Ascending aorta (tissue), 2 donors: ENCODE data around the gene ARMS2. TPM values are rescaled to one million over a fixed set of nuclear protein-coding genes. Genes with fewer than 3 reads are reported as not detected.
A peak's percentile ranks its signal among the peaks of the same experiment; 100 is the strongest.

ENCODE experiments used
- DNase-seq, 2 donors: peaks; one replicate each; pipeline ENCODE4 v3.0.0-alpha.2; 2019; ENCODE audit warnings: low spot score in 2 of 2
- H3K27ac ChIP-seq, 2 donors: fragments of 200-600 bp; sonication (generic); one replicate each; pipeline ENCODE4 v1.5.1; 2016 to 2017; ENCODE audit warnings: mild to moderate bottlenecking in 1 of 2
- H3K27me3 ChIP-seq: fragments of 200-600 bp; sonication (generic); one replicate; pipeline ENCODE4 v1.5.1; 2017
- H3K36me3 ChIP-seq, 2 donors: fragments of 200-600 bp; sonication (generic); one replicate each; pipeline ENCODE4 v1.5.1; 2016
- H3K4me1 ChIP-seq, 2 donors: fragments of 200-600 bp; sonication (generic); one replicate each; pipeline ENCODE4 v1.5.1; 2016 to 2017; ENCODE audit warnings: mild to moderate bottlenecking in 1 of 2
- H3K4me3 ChIP-seq, 2 donors: fragments of 200-600 bp; sonication (generic); one replicate each; pipeline ENCODE4 v1.5.1; 2016 to 2017; ENCODE audit warnings: mild to moderate bottlenecking in 1 of 2
- H3K9me3 ChIP-seq, 2 donors: fragments of 200-600 bp; sonication (generic); one replicate each; pipeline ENCODE4 v1.5.1; 2016
- intact Hi-C: fragments of 100-400 bp; cut with DNase I; formaldehyde crosslinking; loops from one replicate; pipeline ENCODE4 v1.15.1; 2023
- total RNA-seq: library from RNA; depleted of rRNA; stranded (reverse); fragments of >200 nt; gene quantifications from one replicate; pipeline ENCODE4 v1.1.0, GENCODE V29; 2016
- TF ChIP-seq, protein P1 (sequence below), 3 experiments: fragments of 200-600 bp in 2 of 3; fragments of 450-650 bp in 1 of 3; sonication (generic) in 2 of 3; IDR thresholded peaks; one replicate each; pipeline ENCODE4 v1.5.1; 2016 to 2019; ENCODE audit warnings: antibody characterized with exemption in 3 of 3, mild to moderate bottlenecking in 1 of 3, moderate library complexity in 1 of 3

ARMS2 gene
- total RNA-seq, 1 donor from 2014 or later = not detected

DNA sequence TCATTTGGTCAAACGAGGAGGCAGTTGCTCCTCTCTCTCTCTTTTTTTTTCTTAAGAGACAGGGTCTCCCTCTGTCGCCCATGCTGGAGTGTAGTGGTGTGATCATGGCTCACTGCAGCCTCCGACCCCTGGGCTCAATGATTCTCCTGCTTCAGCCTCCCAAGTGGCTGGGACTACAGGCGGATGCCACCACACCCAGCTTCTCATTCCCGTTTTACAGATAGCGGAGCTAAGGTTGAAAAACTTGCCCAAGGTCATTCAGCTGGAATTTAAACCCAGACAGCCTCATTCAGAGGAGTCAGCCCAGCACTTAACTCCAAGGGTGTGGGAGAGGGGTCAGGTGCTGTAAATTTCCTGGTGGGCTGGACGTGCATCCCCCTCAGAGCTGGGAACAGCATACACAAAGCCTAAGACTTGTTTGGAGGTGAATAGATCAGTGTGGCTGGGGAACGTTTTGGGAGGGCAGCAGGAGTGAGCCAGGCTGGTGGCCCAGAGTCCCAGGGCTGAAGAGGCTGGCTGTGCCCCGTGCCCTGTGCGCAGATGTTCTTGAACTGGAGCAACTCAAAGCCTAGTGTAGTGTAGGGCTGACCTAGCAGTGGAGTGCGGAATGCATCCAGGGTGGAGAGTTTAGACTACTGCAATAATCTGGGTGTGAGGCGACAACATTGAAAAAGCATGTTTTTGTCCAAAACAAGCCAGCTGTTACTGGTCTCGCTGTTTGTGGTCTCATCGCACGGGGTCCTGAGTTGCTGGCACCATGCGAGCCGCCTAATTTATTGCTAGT is 9.2 kb downstream of the ARMS2 start:
- Histone ChIP-seq H3K4me3 (peak overlapping the region; percentile 94 to 96), H3K27ac (peak overlapping the region; percentile 87 to 93), H3K9me3 (no peaks in the 10 kb centered on the region), H3K4me1 (peaks cover 6 to 45% of the 10 kb centered on the region in 2 donors), H3K36me3 (no peaks in the 10 kb centered on the region), H3K27me3 (no peaks in the 10 kb centered on the region)
- intact Hi-C loops = loop anchor here (2.0 to 10.0 kb wide), 2 partner anchors 35 to 319 kb away; no protein-coding TSS in a partner anchor
- peak in 1 of 2 donors; percentile 27 for DNase-seq
- TF ChIP-seq, protein P1, sequence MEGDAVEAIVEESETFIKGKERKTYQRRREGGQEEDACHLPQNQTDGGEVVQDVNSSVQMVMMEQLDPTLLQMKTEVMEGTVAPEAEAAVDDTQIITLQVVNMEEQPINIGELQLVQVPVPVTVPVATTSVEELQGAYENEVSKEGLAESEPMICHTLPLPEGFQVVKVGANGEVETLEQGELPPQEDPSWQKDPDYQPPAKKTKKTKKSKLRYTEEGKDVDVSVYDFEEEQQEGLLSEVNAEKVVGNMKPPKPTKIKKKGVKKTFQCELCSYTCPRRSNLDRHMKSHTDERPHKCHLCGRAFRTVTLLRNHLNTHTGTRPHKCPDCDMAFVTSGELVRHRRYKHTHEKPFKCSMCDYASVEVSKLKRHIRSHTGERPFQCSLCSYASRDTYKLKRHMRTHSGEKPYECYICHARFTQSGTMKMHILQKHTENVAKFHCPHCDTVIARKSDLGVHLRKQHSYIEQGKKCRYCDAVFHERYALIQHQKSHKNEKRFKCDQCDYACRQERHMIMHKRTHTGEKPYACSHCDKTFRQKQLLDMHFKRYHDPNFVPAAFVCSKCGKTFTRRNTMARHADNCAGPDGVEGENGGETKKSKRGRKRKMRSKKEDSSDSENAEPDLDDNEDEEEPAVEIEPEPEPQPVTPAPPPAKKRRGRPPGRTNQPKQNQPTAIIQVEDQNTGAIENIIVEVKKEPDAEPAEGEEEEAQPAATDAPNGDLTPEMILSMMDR (IDR thresholded peaks at IDR 0.05) = no peak

DNA sequence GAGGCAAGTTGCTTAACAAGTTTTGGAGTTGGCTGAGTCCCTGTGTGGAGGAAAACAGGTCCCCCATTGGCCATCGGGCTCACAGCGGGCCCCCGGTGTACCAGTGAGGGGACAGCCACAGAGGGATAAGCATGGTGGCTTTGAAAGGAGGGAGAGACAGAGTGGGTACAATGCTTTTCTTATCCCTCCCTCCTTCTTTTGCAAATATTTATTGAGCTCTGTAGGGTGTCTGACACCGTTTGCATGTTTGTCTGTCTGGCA is 9.7 kb downstream of the ARMS2 start:
- intact Hi-C loops = loop anchor here (10.0 kb wide), 1 partner anchor 319 kb away; no protein-coding TSS in a partner anchor
- Histone ChIP-seq H3K9me3 (no peaks in the 10 kb centered on the region), H3K36me3 (no peaks in the 10 kb centered on the region), H3K4me3 (peak overlapping the region; percentile 94 to 96), H3K27me3 (no peaks in the 10 kb centered on the region), H3K4me1 (peaks cover 6 to 48% of the 10 kb centered on the region in 2 donors), H3K27ac (no peak overlapping the region)
- no peak for DNase-seq
- TF ChIP-seq, protein P1 (IDR thresholded peaks at IDR 0.05) = no peak

DNA sequence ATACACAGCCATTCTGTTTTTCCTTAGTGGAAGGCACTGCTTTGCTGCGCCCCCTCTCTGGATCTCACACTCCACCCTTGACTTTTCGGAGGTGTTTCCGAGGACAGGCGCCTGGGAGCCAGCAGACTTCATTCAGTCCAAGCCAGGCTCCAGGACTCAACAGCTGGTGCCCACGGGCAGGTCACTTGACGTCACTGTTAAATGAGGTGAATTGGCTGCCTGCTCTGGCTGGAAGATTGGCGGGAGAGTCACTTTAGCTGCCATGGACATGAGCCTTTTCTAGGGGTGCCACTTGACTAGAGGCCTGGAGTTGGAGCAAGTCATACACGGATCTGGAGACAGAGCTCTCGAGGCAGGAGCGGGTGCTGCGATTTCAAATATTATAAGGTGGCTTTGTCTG is 10.1 kb downstream of the ARMS2 start:
- Histone ChIP-seq H3K27me3 (no peaks in the 10 kb centered on the region), H3K9me3 (no peaks in the 10 kb centered on the region), H3K4me1 (peaks cover 9 to 52% of the 10 kb centered on the region in 2 donors), H3K27ac (no peak overlapping the region), H3K36me3 (no peaks in the 10 kb centered on the region), H3K4me3 (peak overlapping the region in 1 of 2 donors; percentile 94)
- intact Hi-C loops = loop anchor here (10.0 kb wide), 1 partner anchor 320 kb away; no protein-coding TSS in a partner anchor
- peak in 1 of 2 donors; percentile 61 for DNase-seq
- TF ChIP-seq, protein P1 (IDR thresholded peaks at IDR 0.05) = no peak

DNA sequence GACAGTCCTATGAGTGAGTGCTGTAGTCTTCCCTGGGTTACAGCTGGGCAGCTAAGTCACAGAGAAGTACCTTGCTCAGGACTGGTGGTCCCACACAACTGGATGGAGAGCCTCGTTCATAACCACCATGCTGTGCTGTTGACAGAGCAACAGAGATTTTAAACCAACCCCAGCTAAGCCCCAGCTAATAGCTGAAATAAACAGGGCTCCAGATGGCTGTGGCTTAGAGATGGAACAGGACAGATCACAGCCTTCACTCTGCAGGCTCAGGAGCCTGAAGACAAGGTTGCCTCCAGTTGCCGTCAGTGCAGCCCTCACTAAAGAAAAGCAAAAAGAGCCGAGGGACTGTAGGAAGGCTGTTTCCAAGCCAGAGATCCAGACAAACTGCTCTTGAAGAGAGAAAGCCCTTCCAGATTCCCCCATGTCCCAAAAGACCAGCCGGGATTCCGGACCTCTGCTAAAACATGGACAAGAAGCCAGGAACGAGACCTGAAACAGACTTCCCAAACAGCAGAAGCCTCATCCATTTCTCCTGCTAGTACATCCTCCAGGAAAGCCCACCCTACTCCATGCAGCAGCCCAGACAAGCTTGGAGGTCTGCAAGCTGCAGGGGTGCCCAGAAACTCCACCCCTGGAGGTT is 11.1 kb downstream of the ARMS2 start:
- no peaks in the 10 kb centered on the region for H3K9me3 ChIP-seq
- TF ChIP-seq, protein P1 (IDR thresholded peaks at IDR 0.05) = no peak
- no peak overlapping the region for H3K4me3 ChIP-seq
- no peaks in the 10 kb centered on the region for H3K27me3 ChIP-seq
- H3K36me3 ChIP-seq = no peaks in the 10 kb centered on the region
- no peak overlapping the region for H3K27ac ChIP-seq
- peaks cover 9 to 50% of the 10 kb centered on the region in 2 donors for H3K4me1 ChIP-seq
- peak in 1 of 2 donors; percentile 46 for DNase-seq
- intact Hi-C loops = loop anchor here (10.0 kb wide), 1 partner anchor 321 kb away; no protein-coding TSS in a partner anchor

DNA sequence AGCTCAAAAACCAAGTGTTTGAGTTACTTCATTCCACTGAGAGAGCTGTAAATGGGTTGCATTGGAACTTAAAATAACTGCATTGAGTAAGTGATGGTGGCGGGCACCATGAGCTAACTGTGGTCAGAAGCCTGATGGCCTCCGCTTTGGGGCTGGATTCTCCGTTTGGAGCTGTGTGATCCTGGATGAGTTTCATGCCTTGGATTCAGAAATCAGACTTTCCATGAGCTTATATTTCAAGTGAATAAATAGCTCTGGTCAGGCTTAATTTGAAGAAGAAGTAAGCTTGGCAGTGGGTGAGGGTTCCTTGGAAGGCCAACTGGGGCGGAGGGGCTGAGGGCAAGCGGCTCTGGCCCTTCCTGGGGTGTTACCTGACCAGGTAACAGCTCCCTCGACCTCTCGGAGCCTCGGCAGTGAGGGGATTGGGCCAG is 12.5 kb downstream of the ARMS2 start:
- no peaks in the 10 kb centered on the region for H3K36me3 ChIP-seq
- peak in 1 of 2 donors; percentile 48 for DNase-seq
- TF ChIP-seq, protein P1 (IDR thresholded peaks at IDR 0.05) = no peak
- peak overlapping the region; percentile 21 to 47 for H3K27ac ChIP-seq
- intact Hi-C loops = loop anchor here (10.0 kb wide), 1 partner anchor 322 kb away; no protein-coding TSS in a partner anchor
- H3K4me3 ChIP-seq = no peak overlapping the region
- H3K9me3 ChIP-seq = no peaks in the 10 kb centered on the region
- peaks cover 6 to 46% of the 10 kb centered on the region in 2 donors for H3K4me1 ChIP-seq
- no peaks in the 10 kb centered on the region for H3K27me3 ChIP-seq
